ENCODE data around the gene CAMK4. TPM values are rescaled to one million over a fixed set of nuclear protein-coding genes. Genes with fewer than 3 reads are reported as not detected.

CAMK4 gene
- total and polyA plus RNA-seq, 2 donors (not counting 3 experiments of a cell fraction or from before 2014, with no cell fraction given) = 2.2 to 5.4 TPM

GRCh38 chr5:111507276-111507675, 283.1 kb downstream of the CAMK4 start:
- Histone ChIP-seq H3K27me3 (ENCODE audit: control insufficient read depth in 2 of 2, insufficient read depth in 2 of 2, low read length in 2 of 2) (no peaks in the 10 kb centered on the region), H3K4me3 (replicated peaks in 1 of 3; ENCODE audit: insufficient read depth in 1 of 3, low read depth in 1 of 3, low read length in 3 of 3) (no peak overlapping the region), H3K9me1 (replicated peaks; ENCODE audit: control insufficient read depth, extremely low read depth, insufficient read depth, low read length) (no peaks in the 10 kb centered on the region), H3K9me3 (replicated peaks; ENCODE audit: control insufficient read depth, insufficient read depth, low read length) (no peaks in the 10 kb centered on the region), H3K27ac (ENCODE audit: insufficient read depth, low read depth, low read length) (no peak overlapping the region), H3K9ac (replicated peaks; ENCODE audit: extremely low read depth, insufficient read depth, low read length) (no peak overlapping the region), H2AFZ (ENCODE audit: low read depth, low read length) (no peak overlapping the region), H3K79me2 (ENCODE audit: control insufficient read depth, insufficient read depth, low read length) (peaks cover 98% of the 10 kb centered on the region), H3K36me3 (ENCODE audit: control insufficient read depth in 2 of 2, extremely low read depth in 1 of 2, insufficient read depth in 2 of 2, low read length in 2 of 2) (peaks cover 2 to 14% of the 10 kb centered on the region in 2 experiments), H3K4me1 (ENCODE audit: control insufficient read depth, extremely low read depth, insufficient read depth, low read length) (peaks cover 22% of the 10 kb centered on the region), H4K20me1 (replicated peaks; ENCODE audit: control insufficient read depth, extremely low read depth, insufficient read depth, low read length) (peaks cover 12% of the 10 kb centered on the region), H3K4me2 (ENCODE audit: insufficient read depth, low read length) (peak overlapping the region; percentile 100)
- FAIRE-seq (no peak), DNase-seq (ENCODE audit: low read depth, low spot score) (no peak)
- ChIA-PET CTCF (interaction anchor here (1.0 to 2.1 kb wide), 4 partner anchors 11 to 349 kb away, joined by 3 to 11 read pairs (median 4); no protein-coding TSS in a partner anchor), POLR2A (interaction anchor here (1.0 kb wide), 1 partner anchor 11 kb away, joined by 4 read pairs; no protein-coding TSS in a partner anchor)
- no TSS peak for BruUV-seq (replicated peaks)
- dilution Hi-C loops (cut with MboI; ENCODE audit: extremely low pct_ligation_motif_present, low sequenced_read_pairs) (no loop called here), intact Hi-C loops (cut with micrococcal nuclease) (no loop called here)
- TF ChIP-seq POLR2A (IDR thresholded peaks at IDR 0.05; ENCODE audit: low read depth, low read length) (no peak), FOS (IDR thresholded peaks at IDR 0.05; ENCODE audit: borderline replicate concordance, insufficient read depth, low read length) (no peak), MAX (IDR thresholded peaks at IDR 0.05; ENCODE audit: insufficient read depth, insufficient read length) (no peak), JUN (IDR thresholded peaks at IDR 0.05; ENCODE audit: borderline replicate concordance, insufficient read depth, insufficient read length, low read depth) (no peak), EZH2 (IDR thresholded peaks at IDR 0.05; ENCODE audit: borderline replicate concordance, low read depth, low read length, severe bottlenecking) (no peak), POLR2AphosphoS5 (IDR thresholded peaks at IDR 0.05; ENCODE audit: insufficient read depth, low read depth, low read length) (no peak), MYC (IDR thresholded peaks at IDR 0.05; ENCODE audit: low read depth, low read length) (no peak), GATA2 (IDR thresholded peaks at IDR 0.05; ENCODE audit: insufficient read depth, insufficient read length, low read depth, low read length) (no peak), CTCF (IDR thresholded peaks at IDR 0.05; ENCODE audit: extremely low read depth in 1 of 2, insufficient read depth in 1 of 2, low read depth in 1 of 2, low read length in 2 of 2) (no peak)
